Kidney (tissue), 14 donors: ENCODE results near the gene SDE2. TPM values are rescaled to one million over a fixed set of nuclear protein-coding genes. Genes with fewer than 3 reads are reported as not detected.

ENCODE experiments used
- DNase-seq, 5 donors: peaks; one replicate each; pipeline ENCODE4 v3.0.0-alpha.2; 2013 to 2020
- FAIRE-seq: peaks from 2 replicates; lab custom pipeline; 2012; peaks lifted over from hg19 to GRCh38; lab: Jason Lieb, UNC
- H3K27ac ChIP-seq, 2 donors: one replicate each; pipeline ENCODE4 v1.7.0; 2013; ENCODE audit warnings: low read depth in 2 of 2, low read length in 2 of 2, inconsistent platforms in 1 of 2
- H3K27me3 ChIP-seq: one replicate; pipeline ENCODE4 v1.7.1; 2013; ENCODE audit warnings: low read length, inconsistent platforms; ENCODE audit not compliant: control insufficient read depth, insufficient read depth
- H3K36me3 ChIP-seq, 3 donors: one replicate each; pipeline versions ENCODE4 v1.7.0 to v1.7.1; 2013; ENCODE audit warnings: low read length in 3 of 3, control low read depth in 1 of 3, inconsistent platforms in 1 of 3; ENCODE audit not compliant: insufficient read depth in 3 of 3, control insufficient read depth in 2 of 3
- H3K4me1 ChIP-seq, 3 donors: one replicate each; pipeline versions ENCODE4 v1.7.0 to v1.7.1; 2013; ENCODE audit warnings: low read length in 3 of 3, inconsistent platforms in 1 of 3, low read depth in 1 of 3; ENCODE audit not compliant: control insufficient read depth in 2 of 3, insufficient read depth in 2 of 3
- H3K4me3 ChIP-seq, 3 donors: one replicate each; pipeline versions ENCODE4 v1.7.0 to v1.8.1; 2013; ENCODE audit warnings: low read length in 3 of 3, control low read depth in 1 of 3, inconsistent platforms in 1 of 3
- H3K9ac ChIP-seq, 3 donors: one replicate each; pipeline versions ENCODE4 v1.7.0 to v1.7.1; 2013; ENCODE audit warnings: low read length in 3 of 3, control low read depth in 1 of 3, inconsistent platforms in 1 of 3
- H3K9me3 ChIP-seq, 3 donors: one replicate each; pipeline versions ENCODE4 v1.7.0 to v1.7.1; 2013; ENCODE audit warnings: low read length in 3 of 3, control low read depth in 1 of 3, inconsistent platforms in 1 of 3; ENCODE audit not compliant: control insufficient read depth in 2 of 3, insufficient read depth in 1 of 3
- intact Hi-C: fragments of 100-400 bp; cut with DNase I; formaldehyde crosslinking; loops from one replicate; pipeline ENCODE4 v1.11.1; 2022
- polyA plus RNA-seq: library from polyadenylated mRNA; stranded (reverse); fragments of 350-450 nt; fragmentation: Illumina TruSeq; extraction: RNeasy Lipid Tissue Mini Kit (QIAGEN cat#74804); gene quantifications from one replicate; pipeline ENCODE4 v1.2.3, GENCODE V29; 2014; ENCODE audit warnings: low read depth, low replicate concordance; ENCODE audit not compliant: insufficient read depth
- total RNA-seq: library from RNA; stranded (reverse); fragmentation: NEBNext Ultra II Directional; extraction: Animal tissue kit (Norgen Biotek cat#: 25700); gene quantifications from one replicate; pipeline ENCODE4 v1.2.1, GENCODE V29; 2021
- TF ChIP-seq, protein P1 (sequence below): IDR thresholded peaks from 3 replicates; pipeline ENCODE4 v1.5.1; 2012; ENCODE audit warnings: mild to moderate bottlenecking, moderate library complexity, borderline replicate concordance; ENCODE audit not compliant: insufficient read depth; ENCODE audit errors: extremely low read depth
- donor health status: control.
- donor health status: control.
- donor health status: control.
- donor health status: control.
- donor health status: control.
- donor health status: DM: yes; HTN: yes; CAD: no.
- donor health status: Normal renal cell carcinoma (clear cell type).

SDE2 gene
- total and polyA plus RNA-seq, 2 donors from 2014 or later = 3.4 to 19.2 TPM

DNA sequence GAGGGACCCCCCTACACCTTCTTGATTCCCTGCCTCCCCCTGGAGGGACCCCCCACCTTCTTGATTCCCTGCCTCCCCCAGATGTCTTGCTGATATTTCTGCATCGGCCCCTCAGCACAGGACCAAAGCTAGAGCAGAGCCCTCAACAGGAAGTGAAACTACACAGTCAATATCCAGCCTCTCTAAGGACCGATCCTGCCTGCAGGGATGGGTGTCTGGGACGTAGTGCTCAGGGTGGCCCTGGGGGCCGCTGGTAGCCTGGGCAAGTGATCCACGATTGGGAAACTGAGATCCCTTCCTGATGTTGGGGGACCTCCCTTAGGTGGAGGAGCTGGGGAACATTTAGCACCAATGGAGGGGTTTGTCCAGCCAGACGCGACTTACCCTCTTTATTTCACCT, 54.2 kb downstream of the SDE2 start:
- peaks cover 0 to 7% (median 0%) of the 10 kb centered on the region in 3 donors for H3K4me1 ChIP-seq
- intact Hi-C loops = no loop called here
- FAIRE-seq = no peak
- no peak overlapping the region for H3K27ac ChIP-seq
- TF ChIP-seq, protein P1, sequence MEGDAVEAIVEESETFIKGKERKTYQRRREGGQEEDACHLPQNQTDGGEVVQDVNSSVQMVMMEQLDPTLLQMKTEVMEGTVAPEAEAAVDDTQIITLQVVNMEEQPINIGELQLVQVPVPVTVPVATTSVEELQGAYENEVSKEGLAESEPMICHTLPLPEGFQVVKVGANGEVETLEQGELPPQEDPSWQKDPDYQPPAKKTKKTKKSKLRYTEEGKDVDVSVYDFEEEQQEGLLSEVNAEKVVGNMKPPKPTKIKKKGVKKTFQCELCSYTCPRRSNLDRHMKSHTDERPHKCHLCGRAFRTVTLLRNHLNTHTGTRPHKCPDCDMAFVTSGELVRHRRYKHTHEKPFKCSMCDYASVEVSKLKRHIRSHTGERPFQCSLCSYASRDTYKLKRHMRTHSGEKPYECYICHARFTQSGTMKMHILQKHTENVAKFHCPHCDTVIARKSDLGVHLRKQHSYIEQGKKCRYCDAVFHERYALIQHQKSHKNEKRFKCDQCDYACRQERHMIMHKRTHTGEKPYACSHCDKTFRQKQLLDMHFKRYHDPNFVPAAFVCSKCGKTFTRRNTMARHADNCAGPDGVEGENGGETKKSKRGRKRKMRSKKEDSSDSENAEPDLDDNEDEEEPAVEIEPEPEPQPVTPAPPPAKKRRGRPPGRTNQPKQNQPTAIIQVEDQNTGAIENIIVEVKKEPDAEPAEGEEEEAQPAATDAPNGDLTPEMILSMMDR = no peak
- peak in 1 of 5 donors; percentile 12 for DNase-seq
- H3K27me3 ChIP-seq = no peaks in the 10 kb centered on the region
- H3K9me3 ChIP-seq = no peaks in the 10 kb centered on the region
- H3K9ac ChIP-seq = no peak overlapping the region
- no peaks in the 10 kb centered on the region for H3K36me3 ChIP-seq
- no peak overlapping the region for H3K4me3 ChIP-seq

DNA sequence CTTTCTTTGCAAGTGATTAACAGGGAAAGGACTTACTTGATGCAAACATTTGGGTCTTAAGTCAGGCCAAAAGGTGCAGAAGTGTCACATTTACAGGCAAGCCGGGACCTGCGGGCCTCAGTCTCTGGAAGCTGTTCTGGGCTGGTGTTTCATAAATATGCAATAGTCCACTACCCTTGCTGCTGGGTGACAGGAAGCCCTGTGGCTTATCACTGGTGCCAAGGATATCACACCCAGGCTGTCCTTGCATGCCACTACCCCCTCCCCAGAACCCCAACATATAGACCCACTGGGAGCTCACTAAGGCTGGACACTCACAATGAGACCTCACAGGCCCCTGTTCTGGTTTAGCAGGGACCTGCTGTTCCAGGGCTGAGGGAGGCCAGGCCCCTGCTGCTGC, 54.8 kb downstream of the SDE2 start:
- Histone ChIP-seq H3K27ac (no peak overlapping the region), H3K4me3 (no peak overlapping the region), H3K9me3 (no peaks in the 10 kb centered on the region), H3K27me3 (no peaks in the 10 kb centered on the region), H3K9ac (no peak overlapping the region), H3K4me1 (peaks cover 0 to 7% (median 0%) of the 10 kb centered on the region in 3 donors), H3K36me3 (no peaks in the 10 kb centered on the region)
- FAIRE-seq = no peak
- DNase-seq = peak in 1 of 5 donors; percentile 45
- TF ChIP-seq, protein P1 = no peak
- intact Hi-C loops = no loop called here

DNA sequence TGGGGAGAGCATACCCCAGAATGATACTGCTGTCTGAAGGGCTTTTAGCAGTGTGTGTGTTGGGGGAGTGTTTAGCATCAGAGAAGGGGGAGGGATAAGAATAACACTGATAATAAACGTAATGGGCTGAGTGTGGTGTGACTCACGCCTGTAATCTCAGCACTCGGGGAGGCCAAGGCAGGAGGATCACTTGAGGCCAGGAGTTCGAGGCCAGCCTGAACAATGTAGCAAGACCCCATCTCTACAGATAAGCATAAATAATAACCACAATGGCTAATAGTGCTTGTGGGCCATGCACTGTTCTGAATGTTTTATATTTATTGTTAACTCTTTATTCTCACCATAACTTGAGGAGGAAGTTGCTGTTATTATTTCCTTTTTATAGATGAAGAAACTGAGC, 55.6 kb downstream of the SDE2 start:
- Histone ChIP-seq H3K4me1 (peaks cover 0 to 7% (median 0%) of the 10 kb centered on the region in 3 donors), H3K4me3 (no peak overlapping the region), H3K27ac (no peak overlapping the region), H3K36me3 (no peaks in the 10 kb centered on the region), H3K27me3 (no peaks in the 10 kb centered on the region), H3K9ac (no peak overlapping the region), H3K9me3 (no peaks in the 10 kb centered on the region)
- intact Hi-C loops = no loop called here
- TF ChIP-seq, protein P1 = no peak
- peak in 1 of 5 donors; percentile 11 for DNase-seq
- FAIRE-seq = no peak

DNA sequence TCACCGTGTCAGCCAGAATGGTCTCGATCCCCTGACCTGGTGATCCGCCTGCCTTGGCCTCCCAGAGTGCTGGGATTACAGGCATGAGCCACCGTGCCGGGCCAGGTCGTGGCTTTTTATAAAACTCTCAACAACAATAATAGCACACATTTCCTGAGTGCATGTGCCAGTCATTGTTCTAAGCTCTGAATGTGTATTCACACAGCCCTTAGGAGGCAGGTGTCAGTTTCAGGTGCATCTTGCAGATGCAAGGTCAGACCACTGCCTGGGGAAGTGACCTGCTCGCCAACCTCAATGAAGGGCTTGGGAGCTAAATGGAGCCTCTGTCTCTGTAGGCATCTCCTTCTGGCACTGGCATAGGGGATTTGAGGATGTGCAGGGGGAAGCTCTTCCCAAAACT, 56.6 kb downstream of the SDE2 start:
- Histone ChIP-seq H3K27me3 (no peaks in the 10 kb centered on the region), H3K4me1 (peaks cover 0 to 7% (median 0%) of the 10 kb centered on the region in 3 donors), H3K9ac (no peak overlapping the region), H3K9me3 (no peaks in the 10 kb centered on the region), H3K36me3 (no peaks in the 10 kb centered on the region), H3K27ac (no peak overlapping the region), H3K4me3 (no peak overlapping the region)
- FAIRE-seq (no peak), DNase-seq (no peak)
- TF ChIP-seq, protein P1 = no peak
- intact Hi-C loops = no loop called here
